Upper lobe of left lung (tissue), 6 donors: ENCODE results near the gene ADGRE1. TPM values are rescaled to one million over a fixed set of nuclear protein-coding genes. Genes with fewer than 3 reads are reported as not detected.

Experiments
- ATAC-seq, 2 donors: fragments of 200-7000 bp; cut with Tn5 transposase; one replicate each; pipeline ENCODE4 v1.9.1; 2022; ENCODE audit warnings: mild to moderate bottlenecking in 2 of 2, moderate library complexity in 2 of 2; ENCODE audit not compliant: low FRiP score in 2 of 2
- DNase-seq, 2 donors: peaks; one replicate each; pipeline ENCODE4 v3.0.0-alpha.2; 2019 to 2020
- H3K27ac ChIP-seq, 4 donors: fragments of 200-600 bp; sonication (generic); one replicate each; pipeline ENCODE4 v1.5.1; 2016 to 2019
- H3K27me3 ChIP-seq, 4 donors: fragments of 200-600 bp; sonication (generic); one replicate each; pipeline ENCODE4 v1.5.1; 2017 to 2019
- H3K36me3 ChIP-seq, 4 donors: fragments of 200-600 bp; sonication (generic); one replicate each; pipeline ENCODE4 v1.5.1; 2016 to 2019
- H3K4me1 ChIP-seq, 4 donors: fragments of 200-600 bp; sonication (generic); one replicate each; pipeline ENCODE4 v1.5.1; 2018 to 2019
- H3K4me3 ChIP-seq, 4 donors: fragments of 200-600 bp; sonication (generic); one replicate each; pipeline ENCODE4 v1.5.1; 2017 to 2019; ENCODE audit warnings: mild to moderate bottlenecking in 2 of 4, moderate library complexity in 1 of 4
- H3K9me3 ChIP-seq, 4 donors: fragments of 200-600 bp; sonication (generic); one replicate each; pipeline ENCODE4 v1.5.1; 2018 to 2019
- EP300 ChIP-seq, 4 donors: sonication (generic); formaldehyde crosslinking; IDR thresholded peaks; one replicate each; pipeline ENCODE4 v1.5.1; 2017; ENCODE audit warnings: antibody characterized with exemption in 4 of 4, control low read depth in 2 of 4
- POLR2A ChIP-seq, 4 donors: fragments of 450-650 bp; IDR thresholded peaks; one replicate each; pipeline ENCODE4 v1.5.1; 2016 to 2017; ENCODE audit warnings: antibody characterized with exemption in 4 of 4, mild to moderate bottlenecking in 2 of 4
- POLR2AphosphoS5 ChIP-seq, 2 donors: sonication (generic); formaldehyde crosslinking; IDR thresholded peaks; one replicate each; pipeline ENCODE4 v1.5.1; 2017; ENCODE audit warnings: antibody characterized with exemption in 2 of 2
- WGBS, 2 donors: methylation state at CpG; one replicate each; pipeline ENCODE4 v1.1.5; 2017 to 2018; 5-methylcytosine and 5-hydroxymethylcytosine counted together
- total RNA-seq, 6 donors: library from RNA; depleted of rRNA in 4 of 6; stranded (reverse); fragments of >200 nt in 4 of 6; gene quantifications; one replicate each; pipeline versions ENCODE4 v1.1.0 to v1.2.1, GENCODE V29; 2016 to 2021
- TF ChIP-seq, protein P1 (sequence below), 6 experiments: fragments of 450-650 bp in 4 of 6; fragments of 200-600 bp in 2 of 6; sonication (generic) in 2 of 6; IDR thresholded peaks; one replicate each; pipeline ENCODE4 v1.5.1; 2016 to 2019; ENCODE audit warnings: antibody characterized with exemption in 6 of 6
- donor health status: DM: no; HTN: no; CAD: no; lungs with moderate emphysema.
- donor health status: DM: no; HTN: yes; CAD: no; lungs with severe emphysema.

The ADGRE1 gene, protein sequence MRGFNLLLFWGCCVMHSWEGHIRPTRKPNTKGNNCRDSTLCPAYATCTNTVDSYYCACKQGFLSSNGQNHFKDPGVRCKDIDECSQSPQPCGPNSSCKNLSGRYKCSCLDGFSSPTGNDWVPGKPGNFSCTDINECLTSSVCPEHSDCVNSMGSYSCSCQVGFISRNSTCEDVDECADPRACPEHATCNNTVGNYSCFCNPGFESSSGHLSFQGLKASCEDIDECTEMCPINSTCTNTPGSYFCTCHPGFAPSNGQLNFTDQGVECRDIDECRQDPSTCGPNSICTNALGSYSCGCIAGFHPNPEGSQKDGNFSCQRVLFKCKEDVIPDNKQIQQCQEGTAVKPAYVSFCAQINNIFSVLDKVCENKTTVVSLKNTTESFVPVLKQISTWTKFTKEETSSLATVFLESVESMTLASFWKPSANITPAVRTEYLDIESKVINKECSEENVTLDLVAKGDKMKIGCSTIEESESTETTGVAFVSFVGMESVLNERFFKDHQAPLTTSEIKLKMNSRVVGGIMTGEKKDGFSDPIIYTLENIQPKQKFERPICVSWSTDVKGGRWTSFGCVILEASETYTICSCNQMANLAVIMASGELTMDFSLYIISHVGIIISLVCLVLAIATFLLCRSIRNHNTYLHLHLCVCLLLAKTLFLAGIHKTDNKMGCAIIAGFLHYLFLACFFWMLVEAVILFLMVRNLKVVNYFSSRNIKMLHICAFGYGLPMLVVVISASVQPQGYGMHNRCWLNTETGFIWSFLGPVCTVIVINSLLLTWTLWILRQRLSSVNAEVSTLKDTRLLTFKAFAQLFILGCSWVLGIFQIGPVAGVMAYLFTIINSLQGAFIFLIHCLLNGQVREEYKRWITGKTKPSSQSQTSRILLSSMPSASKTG
- total RNA-seq, result 1 to 10 TPM in 5 of 6 donors, under 1 TPM in 1; 0.79 to 7.3 (median 4.3) TPM

DNA sequence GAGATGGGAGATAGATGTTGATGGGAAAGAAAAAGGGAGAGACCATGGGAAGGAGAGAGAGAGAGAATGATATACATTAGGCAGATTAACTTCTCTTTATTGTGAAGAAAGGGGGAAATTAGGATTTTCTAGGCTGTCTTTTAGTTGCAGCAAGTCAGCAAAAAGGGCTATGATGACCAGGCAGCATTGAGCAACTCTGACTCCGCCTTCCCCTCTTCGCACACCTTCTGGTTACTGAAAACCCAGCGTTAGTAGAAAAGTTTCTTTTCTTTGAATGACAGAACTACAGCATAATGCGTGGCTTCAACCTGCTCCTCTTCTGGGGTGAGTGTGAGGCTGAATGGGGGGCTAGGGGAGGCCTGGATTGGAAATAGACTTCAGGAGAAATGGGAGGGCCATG, at the start of gene ADGRE1:
TSS of gene ADGRE1 (plus strand) at position 264 of the 400 bp plus-strand sequence. CDS start at position 294, 30 bp downstream.
- H3K27ac ChIP-seq, result peak within 1 kb of the TSS in 2 of 4 donors; percentile 26 to 55
- no peaks in the 10 kb centered on the region for H3K27me3 ChIP-seq
- ATAC-seq, result peak in 1 of 2 donors; percentile 57
- H3K4me3 ChIP-seq, result peak within 1 kb of the TSS in 1 of 4 donors; percentile 9
- peaks cover 0 to 8% (median 0%) of the 10 kb centered on the region in 4 donors for H3K9me3 ChIP-seq
- H3K4me1 ChIP-seq, result no peaks in the 10 kb centered on the region
- peak in 1 of 2 donors; percentile 57 for DNase-seq
- H3K36me3 ChIP-seq, result no peaks in the 10 kb centered on the region
- TF ChIP-seq, protein P1, sequence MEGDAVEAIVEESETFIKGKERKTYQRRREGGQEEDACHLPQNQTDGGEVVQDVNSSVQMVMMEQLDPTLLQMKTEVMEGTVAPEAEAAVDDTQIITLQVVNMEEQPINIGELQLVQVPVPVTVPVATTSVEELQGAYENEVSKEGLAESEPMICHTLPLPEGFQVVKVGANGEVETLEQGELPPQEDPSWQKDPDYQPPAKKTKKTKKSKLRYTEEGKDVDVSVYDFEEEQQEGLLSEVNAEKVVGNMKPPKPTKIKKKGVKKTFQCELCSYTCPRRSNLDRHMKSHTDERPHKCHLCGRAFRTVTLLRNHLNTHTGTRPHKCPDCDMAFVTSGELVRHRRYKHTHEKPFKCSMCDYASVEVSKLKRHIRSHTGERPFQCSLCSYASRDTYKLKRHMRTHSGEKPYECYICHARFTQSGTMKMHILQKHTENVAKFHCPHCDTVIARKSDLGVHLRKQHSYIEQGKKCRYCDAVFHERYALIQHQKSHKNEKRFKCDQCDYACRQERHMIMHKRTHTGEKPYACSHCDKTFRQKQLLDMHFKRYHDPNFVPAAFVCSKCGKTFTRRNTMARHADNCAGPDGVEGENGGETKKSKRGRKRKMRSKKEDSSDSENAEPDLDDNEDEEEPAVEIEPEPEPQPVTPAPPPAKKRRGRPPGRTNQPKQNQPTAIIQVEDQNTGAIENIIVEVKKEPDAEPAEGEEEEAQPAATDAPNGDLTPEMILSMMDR (IDR thresholded peaks at IDR 0.05), result no peak
- TF ChIP-seq POLR2AphosphoS5 (IDR thresholded peaks at IDR 0.05), result no peak
- TF ChIP-seq EP300 (IDR thresholded peaks at IDR 0.05), result no peak
- no peak for TF ChIP-seq POLR2A (IDR thresholded peaks at IDR 0.05)
- WGBS, 2 donors, result 65% methylated on average over 4 of the region's 4 CpGs

DNA sequence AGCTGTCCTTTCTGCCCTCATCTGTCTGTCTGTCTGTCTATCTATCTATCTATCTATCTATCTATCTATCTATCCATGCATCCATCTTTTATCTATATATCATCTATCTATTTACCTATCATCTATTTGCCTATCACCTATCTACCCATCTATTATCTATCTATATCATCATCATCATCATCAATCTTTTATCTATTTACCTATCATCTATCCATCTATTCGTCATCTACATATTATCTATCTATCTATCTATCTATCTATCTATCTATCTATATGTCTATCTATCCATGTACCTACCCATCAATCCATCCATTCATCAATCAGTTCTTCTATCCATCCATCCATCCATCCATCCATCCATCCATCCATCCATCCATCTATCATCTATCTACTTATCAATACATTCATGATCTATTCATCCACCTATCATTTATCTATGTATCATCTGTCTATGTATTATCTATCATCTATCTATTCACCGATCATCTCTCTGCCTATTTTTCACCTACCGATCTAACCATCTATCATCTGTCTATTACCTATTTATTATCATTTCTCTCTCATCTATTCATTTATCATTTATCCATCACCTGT, 49.2 kb upstream of the ADGRE1 start:
- ATAC-seq (no peak), DNase-seq (no peak)
- Histone ChIP-seq H3K27me3 (no peaks in the 10 kb centered on the region), H3K4me3 (no peak overlapping the region), H3K27ac (no peak overlapping the region), H3K4me1 (no peaks in the 10 kb centered on the region), H3K9me3 (no peaks in the 10 kb centered on the region), H3K36me3 (peaks cover 0 to under 1% (median 0%) of the 10 kb centered on the region in 4 donors)
- TF ChIP-seq EP300 (IDR thresholded peaks at IDR 0.05), result no peak
- no peak for TF ChIP-seq POLR2AphosphoS5 (IDR thresholded peaks at IDR 0.05)
- TF ChIP-seq, protein P1 (IDR thresholded peaks at IDR 0.05), result no peak
- no peak for TF ChIP-seq POLR2A (IDR thresholded peaks at IDR 0.05)
- 87 to 93% methylated on average over 3 of the region's 3 CpGs for WGBS, 2 donors

DNA sequence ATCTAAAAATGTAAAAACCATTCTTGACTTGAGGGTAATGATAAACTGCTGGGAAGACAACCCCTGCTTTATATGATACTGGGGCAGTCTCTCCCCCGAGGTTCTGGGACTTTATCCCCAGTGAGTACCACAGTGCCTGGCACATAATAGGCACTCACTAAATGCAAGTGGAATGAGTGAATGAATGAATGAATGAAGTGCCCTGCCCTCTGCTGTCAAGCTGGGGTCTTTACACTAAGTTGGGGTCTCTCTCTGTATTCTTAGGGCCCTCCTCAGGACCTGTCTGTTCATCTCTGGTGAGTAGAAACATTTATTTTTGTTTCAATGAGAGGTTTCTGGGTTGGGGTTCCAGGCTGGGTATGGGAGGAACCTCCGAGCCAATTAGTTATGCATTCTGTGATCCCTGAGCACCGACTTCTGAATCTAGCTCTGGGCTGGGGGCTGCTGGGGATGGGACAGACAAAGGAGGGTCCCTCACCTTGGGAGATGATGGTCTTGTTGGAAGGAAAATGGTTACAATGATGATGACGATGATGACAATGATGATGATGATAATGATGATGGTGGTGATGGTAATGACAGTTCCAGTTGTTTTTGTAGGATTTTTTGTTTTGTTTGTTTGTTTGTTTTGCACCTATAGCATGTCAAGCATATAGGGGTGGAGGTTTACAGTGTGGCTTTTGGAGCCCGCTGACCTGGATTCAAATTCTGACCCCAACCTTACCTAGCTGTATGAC, 44.3 kb upstream of the ADGRE1 start:
- TF ChIP-seq POLR2A (IDR thresholded peaks at IDR 0.05), result no peak
- no peak for TF ChIP-seq EP300 (IDR thresholded peaks at IDR 0.05)
- TF ChIP-seq, protein P1 (IDR thresholded peaks at IDR 0.05), result no peak
- TF ChIP-seq POLR2AphosphoS5 (IDR thresholded peaks at IDR 0.05), result no peak
- Histone ChIP-seq H3K4me1 (no peaks in the 10 kb centered on the region), H3K27me3 (no peaks in the 10 kb centered on the region), H3K4me3 (no peak overlapping the region), H3K27ac (no peak overlapping the region), H3K9me3 (no peaks in the 10 kb centered on the region), H3K36me3 (no peaks in the 10 kb centered on the region)
- 81 to 85% methylated on average over 5 of the region's 5 CpGs for WGBS, 2 donors
- DNase-seq (no peak), ATAC-seq (no peak)

DNA sequence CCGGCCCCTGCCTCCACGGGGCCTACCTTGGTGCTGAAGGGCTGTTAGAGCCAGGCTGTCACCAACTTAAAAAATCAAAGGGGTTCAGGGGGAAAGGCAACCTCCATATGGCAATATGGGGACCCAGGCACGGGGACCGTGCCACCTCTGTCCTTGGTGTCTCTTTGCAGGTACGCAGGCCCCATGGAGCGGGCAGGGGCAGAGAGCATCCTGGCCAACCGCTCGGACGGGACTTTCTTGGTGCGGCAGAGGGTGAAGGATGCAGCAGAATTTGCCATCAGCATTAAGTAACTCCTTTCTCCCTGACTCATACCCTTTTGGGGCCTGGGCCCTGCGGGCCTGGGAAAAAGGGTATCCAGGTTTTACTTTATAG, 39.6 kb upstream of the ADGRE1 start:
- no peak overlapping the region for H3K27ac ChIP-seq
- WGBS, 2 donors, result 89 to 97% methylated on average over 9 to 11 of the region's 11 CpGs
- H3K4me3 ChIP-seq, result no peak overlapping the region
- H3K4me1 ChIP-seq, result no peaks in the 10 kb centered on the region
- no peaks in the 10 kb centered on the region for H3K36me3 ChIP-seq
- DNase-seq (peak in 1 of 2 donors; percentile 37), ATAC-seq (no peak)
- TF ChIP-seq EP300 (IDR thresholded peaks at IDR 0.05) (no peak), POLR2AphosphoS5 (IDR thresholded peaks at IDR 0.05) (no peak), POLR2A (IDR thresholded peaks at IDR 0.05) (no peak)
- TF ChIP-seq, protein P1 (IDR thresholded peaks at IDR 0.05), result no peak
- H3K27me3 ChIP-seq, result no peaks in the 10 kb centered on the region
- no peaks in the 10 kb centered on the region for H3K9me3 ChIP-seq
